Kidney glomerular epithelial cell (primary cell): ENCODE results near the gene PARD3B.

ENCODE experiments used
- DNase-seq: peaks from one replicate; lab custom pipeline; 2025; lab: John Stamatoyannopoulos, UW

The PARD3B gene

DNA sequence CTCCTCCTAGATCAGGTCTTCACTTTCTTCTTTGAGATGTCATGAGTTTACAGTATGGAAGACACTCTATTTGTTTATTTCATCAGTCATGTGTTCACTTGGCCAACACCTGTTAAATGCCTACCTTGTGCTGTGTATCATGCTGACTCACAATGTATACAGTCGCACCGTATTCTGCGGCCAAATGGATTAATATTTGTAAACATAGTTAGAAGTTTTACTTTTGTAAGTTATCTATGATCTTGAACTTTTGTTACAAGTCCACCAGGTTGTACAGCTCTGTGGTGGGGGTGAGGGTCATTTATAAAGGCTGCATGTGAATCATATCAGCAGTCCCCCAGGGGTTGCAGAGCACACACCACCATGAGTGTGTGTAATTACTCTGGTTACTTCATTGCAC is 728.4 kb downstream of the PARD3B start:
- no peak for DNase-seq

DNA sequence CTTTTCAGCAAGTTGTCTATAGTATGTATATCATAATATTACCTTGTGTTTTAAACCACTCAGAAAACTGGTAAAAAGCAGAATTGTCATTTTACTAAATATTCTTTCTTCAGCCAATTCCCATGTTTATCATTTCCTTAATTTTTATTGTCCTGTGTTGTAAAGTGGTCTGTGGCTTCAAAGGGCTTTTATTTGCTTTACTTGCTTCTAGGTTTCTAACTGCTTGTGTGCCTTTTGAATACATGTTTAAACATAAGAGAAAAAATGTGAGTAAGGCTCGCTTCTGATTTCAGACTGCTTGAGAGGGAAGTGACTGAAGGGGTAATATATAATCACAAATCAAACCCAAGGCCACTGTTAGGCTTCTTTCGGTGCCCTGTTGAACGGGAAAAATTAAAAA is 729.5 kb downstream of the PARD3B start:
- DNase-seq = no peak

DNA sequence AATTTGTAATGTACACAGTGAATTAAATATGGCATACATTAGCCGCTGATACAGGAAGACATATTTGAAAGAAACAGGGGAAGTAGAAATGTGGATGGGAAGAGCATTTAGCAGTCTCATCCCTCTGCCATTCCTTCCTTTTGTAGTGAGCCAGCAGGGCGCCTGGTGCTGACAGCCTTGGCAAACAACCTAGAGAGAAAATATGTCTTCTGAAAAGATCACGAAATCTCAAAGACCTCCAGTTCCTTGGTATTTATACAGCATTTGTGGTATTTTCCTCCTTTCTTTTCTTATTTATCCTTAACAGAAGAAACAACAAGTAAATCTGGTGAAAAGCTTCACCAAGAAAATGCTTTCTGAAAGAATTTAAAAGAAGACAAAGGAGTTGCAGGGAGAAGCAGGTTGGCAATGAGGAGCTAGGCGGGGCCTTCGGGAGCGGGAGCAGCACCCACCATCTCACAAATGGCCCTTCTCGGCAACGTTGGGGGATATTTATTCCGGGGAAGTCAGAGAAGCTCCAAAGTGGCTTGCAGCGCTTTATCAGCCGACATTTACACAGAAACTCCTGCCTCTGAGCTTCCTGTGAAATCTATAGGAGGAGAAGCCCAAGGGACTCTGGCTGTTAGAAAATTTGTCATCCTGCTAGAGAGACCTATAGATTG is 731.0 kb downstream of the PARD3B start:
- no peak for DNase-seq

DNA sequence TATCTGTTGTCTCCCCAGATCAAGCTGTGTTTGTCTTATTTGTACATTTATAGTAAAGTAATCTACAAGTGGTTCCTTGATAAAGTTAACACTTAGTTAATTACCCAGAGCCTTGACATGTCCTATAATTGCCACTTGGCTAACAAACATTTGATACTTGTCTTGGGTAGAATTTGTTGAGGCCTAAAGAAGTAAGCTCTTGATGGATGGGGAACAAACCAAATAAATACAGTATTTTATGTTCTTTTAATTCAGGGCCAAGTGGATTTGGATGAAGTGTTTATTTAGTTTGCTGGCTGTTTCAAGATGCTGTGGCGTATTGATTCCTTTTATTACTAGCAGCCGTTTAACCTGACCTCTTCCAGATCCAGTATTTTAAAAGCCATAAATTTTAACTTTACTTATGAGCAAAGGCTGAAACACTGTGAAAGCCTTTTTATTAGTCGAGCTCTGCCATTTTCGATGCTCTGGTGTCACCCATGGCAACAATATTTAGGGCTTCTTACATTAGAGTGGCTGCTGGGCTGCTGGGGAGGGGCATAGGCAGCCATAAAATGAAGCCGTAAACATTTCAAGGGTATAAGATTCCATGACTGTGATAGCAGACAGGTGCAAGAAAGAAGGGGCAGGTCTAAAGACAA is 735.4 kb downstream of the PARD3B start:
- DNase-seq = no peak

DNA sequence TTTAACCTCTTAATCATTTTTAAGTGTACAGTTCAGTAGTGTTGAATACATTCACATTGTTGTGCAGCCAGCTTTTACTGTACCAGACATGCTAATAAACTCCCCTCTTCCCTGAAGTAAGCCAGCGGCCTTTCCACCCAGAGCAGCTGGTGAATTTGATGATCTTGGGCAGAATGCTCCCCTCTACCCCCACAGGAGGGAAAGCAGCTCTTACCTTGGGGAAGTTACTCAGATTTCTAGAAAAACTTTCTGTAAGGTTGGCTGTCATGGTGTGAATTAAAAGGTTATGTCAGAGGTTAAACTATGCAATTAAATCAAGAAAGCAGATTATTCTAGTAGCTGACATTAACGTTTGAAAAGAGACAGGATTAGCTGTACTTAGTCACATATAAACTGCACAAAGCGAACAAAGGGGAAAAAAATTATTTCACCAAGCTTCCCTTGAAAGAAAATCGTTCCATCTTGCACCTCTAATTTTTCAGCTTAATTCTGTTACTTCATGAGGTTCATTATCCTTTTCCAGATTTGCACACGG is 738.5 kb downstream of the PARD3B start:
- no peak for DNase-seq

DNA sequence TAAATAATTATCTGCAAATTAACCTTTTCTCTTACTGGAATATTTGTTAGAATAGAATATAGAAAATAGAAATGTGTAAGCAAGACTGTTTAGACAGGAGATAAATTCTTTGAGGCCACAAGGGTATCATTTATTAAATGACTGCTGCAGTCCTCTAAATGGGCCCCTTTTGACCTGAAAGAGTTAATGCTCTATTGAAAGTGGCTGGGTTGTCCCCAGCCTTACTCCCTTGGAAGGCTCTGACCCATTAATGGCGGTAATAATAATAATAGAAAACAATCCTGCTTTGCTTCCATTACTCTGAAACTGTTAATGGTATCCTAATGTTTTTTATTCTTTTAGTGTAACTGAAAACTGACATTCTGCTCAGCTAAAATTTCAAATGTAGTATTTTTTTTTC is 739.1 kb downstream of the PARD3B start:
- DNase-seq = no peak

DNA sequence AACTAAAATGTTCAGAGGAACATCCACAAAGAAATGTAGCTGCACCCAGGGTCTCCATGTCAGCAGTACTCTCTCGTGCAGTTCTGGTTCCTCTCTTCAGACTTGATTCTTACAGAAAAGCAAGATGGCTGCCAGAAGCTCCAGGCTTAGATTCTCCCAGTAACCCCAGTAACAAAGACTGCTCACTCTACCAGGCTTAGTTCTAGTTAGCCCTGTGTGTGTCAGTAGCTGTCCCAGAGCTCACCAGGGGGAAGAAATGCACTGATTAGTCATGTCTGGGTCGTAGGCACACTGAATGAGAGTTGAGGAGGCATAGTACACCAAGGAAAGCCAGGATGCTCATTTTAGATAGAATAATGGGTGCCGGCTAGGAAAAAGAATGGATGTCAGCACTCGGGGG is 742.0 kb downstream of the PARD3B start:
- no peak for DNase-seq

DNA sequence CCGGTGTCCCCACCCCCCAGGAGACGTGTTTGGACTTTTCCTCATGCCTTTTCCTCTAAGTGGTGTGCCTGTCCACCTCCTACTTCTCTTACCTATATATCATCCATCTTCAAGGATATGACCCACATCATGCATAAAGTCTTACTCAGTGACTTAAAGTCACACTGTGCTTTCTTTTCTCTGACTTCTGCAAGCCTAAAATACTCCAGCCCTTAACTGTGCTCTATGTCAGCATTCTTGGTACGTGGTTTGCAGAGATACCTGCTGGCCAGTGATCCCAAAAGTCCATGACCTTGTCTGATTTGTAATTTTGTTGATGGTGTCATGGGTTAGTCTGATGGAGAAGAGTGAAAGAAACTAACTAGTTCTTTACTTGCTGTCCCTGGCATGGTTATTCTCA is 743.4 kb downstream of the PARD3B start:
- peak; percentile 52 for DNase-seq

DNA sequence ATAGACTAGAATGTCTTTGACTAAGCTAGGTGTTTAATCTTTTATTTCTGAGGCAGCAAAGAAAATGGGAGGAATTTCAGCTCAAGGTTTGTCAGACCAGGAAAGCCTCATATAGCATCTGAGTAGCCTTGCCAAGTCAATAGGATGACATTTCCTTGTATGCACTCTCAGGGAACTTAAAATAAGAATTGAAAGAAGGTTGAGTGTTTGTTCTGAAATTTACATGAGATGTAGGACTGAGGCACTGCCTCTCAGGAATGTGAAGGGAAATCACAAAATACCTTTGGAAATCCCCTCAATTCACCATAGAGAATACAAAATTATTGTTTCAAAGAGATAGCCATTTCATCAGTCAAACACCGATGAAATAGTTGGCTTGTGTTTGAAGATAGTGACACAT is 745.0 kb downstream of the PARD3B start:
- peak; percentile 12 for DNase-seq

DNA sequence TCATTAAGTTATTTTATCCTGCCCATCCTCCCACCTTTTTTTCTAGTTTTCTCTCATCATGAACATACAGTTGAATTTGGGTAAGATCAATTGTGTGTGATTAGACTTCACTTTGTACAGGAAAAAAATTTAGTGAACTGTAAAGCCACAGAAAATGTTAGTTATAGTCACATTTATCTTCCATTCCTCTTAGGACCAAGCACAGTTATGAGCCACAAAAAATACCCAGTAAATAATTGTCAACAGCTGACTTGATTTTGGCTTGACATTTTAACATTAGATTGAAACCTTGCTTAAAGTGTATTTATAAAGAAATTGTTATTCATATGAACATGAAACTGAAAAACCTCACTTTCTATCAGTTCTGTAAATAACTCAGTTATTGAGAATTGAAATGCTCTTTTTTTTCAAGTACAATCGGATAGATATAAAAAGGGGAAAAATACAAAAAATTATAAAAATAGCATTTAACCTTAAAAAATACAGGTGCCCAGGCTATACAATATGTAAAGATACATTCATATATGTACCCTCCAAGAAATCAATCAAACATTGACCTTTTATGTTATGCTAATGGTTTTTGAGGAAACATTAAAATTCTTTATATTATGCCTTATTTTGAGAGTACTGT is 747.5 kb downstream of the PARD3B start:
- no peak for DNase-seq

DNA sequence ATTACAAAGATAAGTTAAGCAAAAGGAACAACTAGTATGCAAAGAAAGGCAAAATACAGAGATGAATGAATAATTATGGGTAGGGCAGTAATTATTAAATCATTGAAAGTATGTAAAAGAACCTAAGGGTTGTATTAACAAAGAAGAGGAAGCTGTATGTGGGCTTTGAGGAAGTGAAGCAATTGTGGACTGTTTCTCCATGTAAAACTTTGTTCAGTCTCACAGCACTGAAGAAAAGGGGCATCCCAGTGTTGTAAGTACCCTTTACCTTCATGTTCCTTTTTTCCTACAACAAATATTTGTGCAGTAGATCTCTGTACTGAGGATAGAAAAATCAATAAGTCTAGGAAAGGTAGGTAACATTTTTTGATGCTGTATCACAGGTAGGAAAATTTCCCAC is 748.3 kb downstream of the PARD3B start:
- no peak for DNase-seq

DNA sequence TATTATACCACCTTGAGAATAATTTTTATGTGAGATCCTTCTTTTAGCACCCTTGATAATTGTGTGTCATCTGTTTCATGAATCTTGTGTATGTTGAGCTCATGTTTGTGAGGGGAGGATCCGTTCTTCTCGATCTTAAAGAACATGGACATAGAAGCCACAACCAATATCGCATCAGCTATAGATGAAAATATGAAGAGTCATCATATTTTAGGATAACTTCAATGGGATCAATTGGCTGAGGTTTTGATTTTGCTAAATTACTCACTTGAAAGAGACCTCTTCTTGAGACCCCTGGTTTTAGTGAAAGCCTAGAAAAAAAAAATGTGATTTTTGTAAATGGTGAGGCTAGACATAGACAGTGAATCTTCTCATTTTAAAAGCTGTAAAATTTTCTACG is 751.7 kb downstream of the PARD3B start:
- no peak for DNase-seq

DNA sequence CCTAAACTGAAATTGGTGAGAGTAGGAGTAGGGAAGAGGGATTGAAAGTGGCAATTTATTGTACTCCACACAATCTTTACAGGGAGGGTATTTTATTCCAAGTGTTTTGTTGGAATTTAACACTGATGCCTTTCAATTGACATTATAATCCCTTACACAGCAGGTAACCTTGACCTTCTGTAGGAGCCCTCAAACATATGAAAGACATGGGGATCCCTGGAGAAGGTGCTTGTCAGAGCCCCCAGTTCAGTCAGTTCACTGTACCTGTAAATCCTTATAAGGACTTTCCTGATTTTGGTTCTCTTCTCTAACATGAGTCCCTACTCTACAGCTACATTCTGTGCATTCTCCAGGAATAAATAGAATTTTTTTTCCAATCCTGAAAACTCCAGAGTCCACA is 752.1 kb downstream of the PARD3B start:
- DNase-seq = no peak

DNA sequence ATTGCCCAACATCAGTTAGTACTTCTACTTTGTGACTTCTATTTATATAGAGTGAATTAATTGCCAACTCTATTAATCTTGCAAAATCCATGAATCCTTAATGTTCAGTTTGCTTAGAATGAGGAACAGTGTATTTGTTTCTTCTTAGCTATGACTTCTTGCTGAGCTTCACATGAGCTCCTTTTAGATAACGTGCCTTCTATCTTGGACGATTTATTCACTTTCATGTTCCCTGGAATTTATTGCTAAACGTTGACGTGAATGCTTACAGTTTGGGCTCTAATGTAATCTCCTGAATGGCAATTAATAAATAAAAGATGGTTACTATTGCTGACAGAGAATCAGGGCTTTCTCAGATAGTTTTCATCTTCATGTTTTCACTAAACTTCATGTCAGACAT is 752.6 kb downstream of the PARD3B start:
- no peak for DNase-seq

DNA sequence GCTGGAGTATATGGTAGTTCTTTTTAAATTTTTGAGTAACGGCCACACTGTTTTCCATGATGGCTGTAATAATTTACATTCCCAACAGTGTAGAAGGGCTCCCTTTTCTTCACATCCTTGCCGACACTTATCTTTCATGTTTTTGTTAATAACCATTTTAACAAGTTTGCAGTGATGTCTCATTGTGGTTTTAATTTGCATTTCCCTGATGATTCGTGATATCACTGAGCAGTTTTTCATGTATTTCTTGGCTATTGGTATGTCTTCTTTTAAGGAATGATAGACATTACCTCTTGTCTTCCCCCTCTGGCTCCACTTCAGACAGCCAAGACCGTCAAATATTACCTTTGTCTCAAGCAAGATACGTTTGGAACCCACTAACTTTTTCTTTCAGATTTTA is 765.9 kb downstream of the PARD3B start:
- DNase-seq = peak; percentile 9

DNA sequence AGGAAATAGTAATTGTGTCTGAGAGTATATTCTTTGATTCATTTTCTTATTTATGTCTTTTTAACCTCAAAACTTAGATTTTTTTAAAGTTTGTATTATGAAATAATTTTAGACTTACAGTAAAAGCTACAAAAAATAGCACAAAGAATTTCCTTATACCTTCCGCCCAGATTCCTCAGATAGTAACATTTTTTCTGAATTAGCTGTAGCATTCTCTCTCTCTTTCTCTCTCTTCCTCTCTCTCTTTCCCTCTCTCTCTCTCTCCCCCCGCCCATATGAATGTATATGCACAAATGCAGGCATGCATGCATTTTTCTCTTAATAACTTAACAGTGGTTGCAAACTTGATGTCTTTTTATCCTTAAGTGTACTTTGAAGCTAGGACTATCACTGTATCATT is 776.0 kb downstream of the PARD3B start:
- no peak for DNase-seq

DNA sequence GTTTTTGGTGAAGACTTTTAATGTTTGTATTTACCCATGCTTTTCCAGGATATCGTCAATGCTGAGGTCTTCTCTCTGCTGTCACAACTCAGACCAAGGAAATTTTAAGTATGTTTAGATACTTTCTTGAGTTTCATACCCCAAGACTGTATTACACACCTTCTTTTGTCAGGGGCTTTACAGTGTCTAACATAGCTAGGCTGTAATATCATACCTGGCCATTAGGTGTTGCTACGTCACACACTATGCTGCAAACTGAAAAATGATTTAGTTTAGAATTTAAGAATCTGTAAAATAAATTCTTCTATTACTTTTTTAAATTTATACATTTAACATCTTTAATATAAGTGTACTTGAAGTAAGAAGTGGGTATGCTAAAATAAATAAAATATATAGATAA is 778.7 kb downstream of the PARD3B start:
- no peak for DNase-seq

DNA sequence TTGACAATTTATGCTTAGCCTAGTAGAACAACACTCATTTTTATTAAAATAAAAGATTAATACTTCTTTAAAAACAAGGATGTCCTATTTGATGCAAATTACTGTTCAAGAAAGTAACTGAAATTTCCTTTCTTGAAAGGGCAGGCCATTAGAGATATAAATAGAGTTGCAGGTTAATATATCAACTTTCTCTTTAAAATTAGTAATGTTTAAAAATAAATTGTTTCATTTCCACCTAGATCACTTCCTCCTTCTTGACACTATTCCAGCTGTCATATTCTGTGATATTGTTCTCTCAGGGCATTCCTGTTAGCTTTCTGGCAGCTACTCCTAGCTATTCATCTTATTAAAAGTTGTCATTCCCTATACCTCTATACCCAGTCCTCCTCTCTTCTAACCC is 779.1 kb downstream of the PARD3B start:
- DNase-seq = no peak

DNA sequence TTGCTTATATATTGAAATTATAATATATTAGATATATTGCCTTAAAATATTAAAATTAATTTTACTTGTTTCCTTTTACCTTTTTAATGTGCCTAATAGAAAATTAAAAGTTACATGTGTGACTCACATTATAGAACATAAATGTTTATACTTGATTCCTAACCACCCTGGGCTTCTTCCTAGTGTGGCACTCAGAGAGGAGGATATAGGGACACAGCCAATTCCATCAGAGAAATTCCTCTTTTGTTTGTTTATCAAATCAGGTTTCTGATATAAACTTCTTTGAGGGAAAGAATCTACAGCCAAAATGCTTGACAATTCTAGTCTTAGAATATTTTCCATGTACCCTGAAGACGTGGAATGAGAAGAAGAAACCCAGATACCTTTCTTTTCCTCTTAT is 788.1 kb downstream of the PARD3B start:
- no peak for DNase-seq

DNA sequence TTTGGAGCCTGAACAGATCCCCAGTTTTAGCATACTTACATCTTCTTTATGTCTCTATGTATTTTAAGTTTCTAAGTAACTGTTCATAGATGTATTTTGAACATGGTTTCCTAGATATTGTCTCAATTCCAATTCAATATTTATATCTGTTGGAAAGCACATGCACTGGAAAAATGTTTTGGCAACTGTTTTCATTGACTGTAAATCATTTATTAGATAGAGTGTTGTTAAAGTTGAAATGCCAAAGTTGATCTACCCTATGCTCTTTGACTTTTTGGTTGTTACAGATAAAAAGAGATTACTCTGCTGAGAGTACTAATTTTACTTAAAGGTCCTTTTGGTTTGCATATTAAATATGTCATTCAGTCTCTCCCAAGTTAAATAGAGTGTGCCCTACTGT is 792.0 kb downstream of the PARD3B start:
- DNase-seq = no peak

DNA sequence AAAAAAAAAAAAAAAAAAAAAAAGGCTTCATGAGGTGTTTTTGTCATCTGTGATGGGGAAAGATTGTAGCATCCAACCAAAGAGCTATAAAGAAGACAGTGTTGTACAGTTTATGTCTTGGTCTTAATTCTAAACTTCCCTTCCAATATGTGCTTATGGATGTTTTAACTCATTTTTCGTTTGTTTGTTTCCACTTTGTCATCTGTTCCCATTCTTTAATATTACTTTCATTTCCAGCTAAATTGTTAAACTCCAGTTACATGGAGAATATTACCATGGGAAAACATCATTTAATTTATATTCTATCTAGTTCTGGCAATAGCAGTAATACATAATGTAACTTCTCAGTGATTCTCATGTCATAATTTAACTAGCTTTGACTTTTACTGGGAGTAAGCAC is 792.9 kb downstream of the PARD3B start:
- no peak for DNase-seq

DNA sequence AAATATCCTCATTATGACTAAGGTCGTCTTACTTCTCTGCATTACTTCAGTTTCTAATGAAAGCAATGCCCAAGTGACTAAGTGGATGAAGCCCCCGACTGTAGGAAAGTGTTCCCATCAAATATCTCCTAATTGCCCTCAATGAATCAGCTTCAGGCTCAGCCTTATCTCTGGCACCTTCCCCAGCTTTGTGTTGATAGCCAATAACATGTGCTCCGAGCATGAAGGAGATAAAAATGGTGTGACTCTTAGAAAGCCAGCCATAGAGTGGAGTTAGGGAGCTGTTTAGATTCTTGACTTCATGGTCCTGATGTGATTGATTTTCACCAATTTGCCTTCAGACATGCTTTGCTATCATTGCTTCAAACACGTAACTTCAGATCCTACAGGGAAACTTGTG is 797.8 kb downstream of the PARD3B start:
- no peak for DNase-seq

DNA sequence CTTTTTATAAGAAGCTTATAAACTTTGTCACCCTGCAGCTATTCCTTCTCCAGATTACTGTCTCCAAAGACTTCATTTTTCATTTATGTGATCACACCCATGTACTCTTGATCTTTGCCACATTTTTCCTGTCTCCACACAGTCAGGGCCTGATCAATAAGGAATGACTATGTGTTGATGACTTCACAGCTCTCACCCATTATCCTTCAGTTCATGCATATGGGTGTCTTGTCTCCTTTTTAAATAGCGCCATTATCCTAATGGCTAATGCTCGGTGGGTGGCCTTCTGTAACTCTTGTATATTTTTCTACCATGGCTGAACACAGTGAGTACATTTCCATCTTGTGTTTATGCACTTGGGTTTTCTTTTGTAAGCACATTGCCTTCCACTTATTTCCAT is 801.4 kb downstream of the PARD3B start:
- no peak for DNase-seq

DNA sequence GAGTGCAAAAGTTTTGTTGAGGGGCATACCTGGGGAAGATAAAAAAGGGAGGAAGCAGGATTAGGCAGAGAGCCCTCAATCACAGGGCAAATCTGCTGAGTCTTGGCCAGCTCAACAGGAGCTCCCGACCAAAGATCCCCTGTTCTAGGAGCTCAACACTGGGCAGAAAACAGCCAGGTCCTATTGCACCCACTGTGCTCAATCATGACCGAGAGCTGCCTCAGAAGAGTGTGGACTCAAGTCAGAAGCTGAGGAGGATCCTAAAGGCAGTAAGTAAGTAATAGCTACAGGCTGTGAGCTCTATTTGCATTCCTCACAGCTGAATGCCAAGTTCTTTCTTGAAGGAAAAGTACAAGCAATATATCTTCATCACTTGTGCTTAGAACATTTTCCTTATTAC is 802.6 kb downstream of the PARD3B start:
- DNase-seq = no peak
